HepG2 (cell line): Measurements from ENCODE around the gene TK2. TPM values are rescaled to one million over a fixed set of nuclear protein-coding genes. Genes with fewer than 3 reads are reported as not detected.

Source experiments
- ATAC-seq: fragments of 200-7000 bp; cut with Tn5 transposase; 3 replicates; pipeline ENCODE4 v1.9.1; 2020; ENCODE audit warnings: mild to moderate bottlenecking, moderate library complexity
- BruUV-seq: library from RNA; stranded (reverse); fragments of 400-500 nt; replicated peaks from 2 replicates; lab custom pipeline; 2021; lab: Mats Ljungman, UMichigan
- CTCF ChIA-PET: fragments of 300-600 bp; formaldehyde crosslinking; extraction: SDS; loops from one replicate; lab custom pipeline; 2021; ENCODE audit warnings: low total read pairs, inconsistent platforms, low intra/inter-chr PET ratio; lab: Yijun Ruan, JAX
- POLR2A ChIA-PET: fragments of 350-600 bp; sonication (Branson Sonifier 250); formaldehyde crosslinking; loops from one replicate; lab custom pipeline; 2020; ENCODE audit warnings: antibody characterized with exemption, inconsistent platforms; lab: Yijun Ruan, JAX
- DNase-seq: peaks from one replicate; pipeline ENCODE4 v3.0.0-alpha.2; 2015; ENCODE audit warnings: low spot score
- FAIRE-seq: peaks from 3 replicates; lab custom pipeline; 2011; peaks lifted over from hg19 to GRCh38; lab: Jason Lieb, UNC
- H2AFZ ChIP-seq: one replicate; pipeline ENCODE4 v1.6.1; 2011; ENCODE audit warnings: low read length, inconsistent platforms
- H3K27ac ChIP-seq: fragments of 300-600 bp; 3 replicates; pipeline ENCODE4 v1.8.0; 2011; ENCODE audit warnings: mixed run types, mild to moderate bottlenecking, mixed read lengths, low read length, inconsistent platforms; ENCODE audit not compliant: insufficient read depth; ENCODE audit errors: extremely low read length
- H3K27me3 ChIP-seq, 2 experiments: fragments of 200-600 bp in 1 of 2; 2 replicates in 1 of 2; 3 replicates in 1 of 2; pipeline versions ENCODE4 v1.6.0 to v1.8.0; 2011; ENCODE audit warnings: low read length in 2 of 2, mild to moderate bottlenecking in 2 of 2, moderate library complexity in 2 of 2, inconsistent platforms in 1 of 2; ENCODE audit not compliant: insufficient read depth in 2 of 2, control insufficient read depth in 1 of 2
- H3K36me3 ChIP-seq, 2 experiments: fragments of 200-600 bp in 1 of 2; replicated peaks in 1 of 2; 2 replicates in 1 of 2; 3 replicates in 1 of 2; pipeline versions ENCODE4 v1.5.1 to v1.8.0; 2011; ENCODE audit warnings: low read length in 2 of 2, inconsistent platforms in 1 of 2; ENCODE audit not compliant: insufficient read depth in 2 of 2, control insufficient read depth in 1 of 2
- H3K4me1 ChIP-seq: 2 replicates; pipeline ENCODE4 v1.5.1; 2012; ENCODE audit warnings: low read length, inconsistent platforms; ENCODE audit not compliant: insufficient read depth
- H3K4me2 ChIP-seq: 2 replicates; pipeline ENCODE4 v1.6.0; 2011; ENCODE audit warnings: low read depth, low read length, inconsistent platforms
- H3K4me3 ChIP-seq, 3 experiments: fragments of 200-600 bp in 1 of 3; sonication (generic), shearing (Covaris generic) in 1 of 3; replicated peaks in 1 of 3; 2 replicates each; pipeline ENCODE4 v1.5.1; 2011 to 2016; ENCODE audit warnings: low read length in 3 of 3, inconsistent platforms in 2 of 3, low read depth in 2 of 3, mild to moderate bottlenecking in 2 of 3, control low read depth in 1 of 3, mixed read lengths in 1 of 3; ENCODE audit not compliant: insufficient read depth in 1 of 3
- H3K79me2 ChIP-seq: one replicate; pipeline ENCODE4 v1.6.1; 2011; ENCODE audit warnings: low read length, inconsistent platforms; ENCODE audit not compliant: insufficient read depth
- H3K9ac ChIP-seq: 2 replicates; pipeline ENCODE4 v1.6.0; 2011; ENCODE audit warnings: mild to moderate bottlenecking, low read depth, low read length, inconsistent platforms; ENCODE audit not compliant: insufficient read depth
- H3K9me3 ChIP-seq: 2 replicates; pipeline ENCODE4 v1.5.1; 2012; ENCODE audit warnings: mild to moderate bottlenecking, low read length
- H4K20me1 ChIP-seq: 2 replicates; pipeline ENCODE4 v1.6.0; 2011; ENCODE audit warnings: inconsistent platforms, mild to moderate bottlenecking, low read length, moderate library complexity; ENCODE audit not compliant: insufficient read depth
- ASH2L ChIP-seq: fragments of 300-600, 200-600 bp; sonication (generic); IDR thresholded peaks from 2 replicates; pipeline ENCODE4 v1.7.0; 2017; ENCODE audit warnings: low read depth, mild to moderate bottlenecking, moderate library complexity, mixed read lengths, low read length; ENCODE audit not compliant: insufficient read length
- BHLHE40 ChIP-seq: IDR thresholded peaks from 2 replicates; pipeline ENCODE4 v1.6.1; 2011; ENCODE audit warnings: low read length, improper control_type of control experiment
- FOXM1 ChIP-seq: sonication (generic); formaldehyde crosslinking; IDR thresholded peaks from 2 replicates; pipeline ENCODE4 v1.5.0; 2020; ENCODE audit warnings: missing genetic modification reagents
- KLF15 ChIP-seq: sonication (generic); formaldehyde crosslinking; IDR thresholded peaks from 2 replicates; pipeline ENCODE4 v1.8.1; 2023; ENCODE audit warnings: borderline replicate concordance, mild to moderate bottlenecking, inconsistent platforms, missing genetic modification reagents, mixed read lengths
- MYC ChIP-seq: sonication (generic); formaldehyde crosslinking; IDR thresholded peaks from 2 replicates; pipeline ENCODE4 v1.9.0; 2021; ENCODE audit warnings: missing genetic modification reagents, borderline replicate concordance
- NCOR1 ChIP-seq: fragments of 200-600 bp; sonication (generic); IDR thresholded peaks from 2 replicates; pipeline ENCODE4 v1.7.0; 2017; ENCODE audit warnings: antibody characterized with exemption, low read length, borderline replicate concordance
- POLR2A ChIP-seq, 2 experiments: IDR thresholded peaks; 2 replicates each; pipeline ENCODE4 v1.6.1; 2011; ENCODE audit warnings: low read depth in 2 of 2, low read length in 2 of 2, mild to moderate bottlenecking in 1 of 2, moderate library complexity in 1 of 2; ENCODE audit not compliant: insufficient read depth in 1 of 2
- ZMAT3 ChIP-seq: sonication (generic); formaldehyde crosslinking; conservative IDR thresholded peaks from 2 replicates; pipeline ENCODE4 v1.7.0; 2021; ENCODE audit warnings: missing genetic modification reagents
- ZNF205 ChIP-seq: IDR thresholded peaks from 2 replicates; pipeline ENCODE4 v1.6.1; 2018; ENCODE audit warnings: missing biosample characterization, missing genetic modification reagents
- ZNF280B ChIP-seq: sonication (generic); formaldehyde crosslinking; IDR thresholded peaks from 2 replicates; pipeline ENCODE4 v1.5.0; 2020; ENCODE audit warnings: missing genetic modification reagents, mild to moderate bottlenecking, borderline replicate concordance
- ZNF563 ChIP-seq: sonication (generic); formaldehyde crosslinking; IDR thresholded peaks from 2 replicates; pipeline ENCODE4 v1.8.0; 2022; ENCODE audit warnings: mild to moderate bottlenecking, moderate library complexity, missing genetic modification reagents
- WGBS: methylation state at CpG from one replicate; pipeline ENCODE4 v1.1.6; 2017; ENCODE audit warnings: low lambda C conversion rate; 5-methylcytosine and 5-hydroxymethylcytosine counted together
- in situ Hi-C: cut with HindIII; loops from 2 replicates; pipeline ENCODE4 v1.10.0; 2017; ENCODE audit warnings: low pct_unique_long_range_greater_than_20kb; ENCODE audit not compliant: extremely low pct_ligation_motif_present
- intact Hi-C: fragments of 100-400 bp; cut with micrococcal nuclease; formaldehyde crosslinking; loops from one replicate; pipeline ENCODE4 v1.10.0; 2022; ENCODE audit not compliant: unreplicated experiment
- polyA plus RNA-seq, 8 experiments: library from polyadenylated mRNA; depleted of rRNA in 3 of 8; stranded (reverse) in 7 of 8; unstranded in 1 of 8; fragments of >200 nt; fragmentation: Illumina TruSeq in 4 of 8; extraction: Trizol in 4 of 8; gene quantifications; 2 replicates each; pipeline versions ENCODE4 v1.2.1 to v1.2.3, GENCODE V29; 2011 to 2016; ENCODE audit warnings: low read depth in 4 of 8, missing spikeins in 1 of 8, mixed read lengths in 1 of 8; ENCODE audit not compliant: insufficient read depth in 1 of 8
- total RNA-seq, 5 experiments: library from RNA; depleted of rRNA; stranded (reverse); fragments of >200 nt; fragmentation: Illumina TruSeq; extraction: Trizol; gene quantifications; 2 replicates each; pipeline ENCODE4 v1.2.3, GENCODE V29; 2016; ENCODE audit warnings: low read depth in 1 of 5

The TK2 gene
- total and polyA plus RNA-seq, 2 of the 13 experiments (the other 11 are each of a cell fraction or from before 2014, with no cell fraction given) = 18.7 to 21.0 TPM

- Histone ChIP-seq H3K9me3 (no peaks in the 10 kb centered on the region), H3K27me3 (peaks cover 4 to 24% of the 10 kb centered on the region in 2 experiments), H3K4me3 (no peak overlapping the region), H3K27ac (no peak overlapping the region), H4K20me1 (no peaks in the 10 kb centered on the region), H3K79me2 (no peaks in the 10 kb centered on the region), H3K36me3 (no peaks in the 10 kb centered on the region), H3K4me1 (peaks cover 16% of the 10 kb centered on the region; the same call in 1 of the 2 replicates), H3K4me2 (no peak overlapping the region; the same call in 1 of the 2 replicates), H2AFZ (no peak overlapping the region), H3K9ac (no peak overlapping the region)
- ChIA-PET POLR2A (no interaction called here), CTCF (interaction anchor here (8.6 kb wide), 1 partner anchor 79 kb away, joined by 121 read pairs; no protein-coding TSS in a partner anchor)
- no TSS peak for BruUV-seq
- TF ChIP-seq ASH2L = no peak
- TF ChIP-seq ZNF280B = 0 out of 2 replicates have a peak, but pooled peaks have one; percentile 27
- no peak for TF ChIP-seq ZMAT3 (CRISPR knock-in tag)
- no peak for TF ChIP-seq ZNF205
- no peak for TF ChIP-seq ZNF563 (CRISPR knock-in tag)
- TF ChIP-seq NCOR1 = no peak
- TF ChIP-seq POLR2A (IDR thresholded peaks at IDR 0.05; ENCODE audit: insufficient read depth in 1 of 2, low read depth in 2 of 2, low read length in 2 of 2) = no peak
- 0 out of 2 replicates have a peak, but pooled peaks have one; percentile 8 for TF ChIP-seq MYC (CRISPR knock-in tag)
- TF ChIP-seq KLF15 (CRISPR knock-in tag) = no peak
- TF ChIP-seq FOXM1 (CRISPR knock-in tag) = no peak
- TF ChIP-seq BHLHE40 = no peak
- WGBS = 66% methylated on average over 5 of the region's 6 CpGs
- DNase-seq (no peak), ATAC-seq (no peak), FAIRE-seq (no peak)
- in situ Hi-C loops = no loop called here
- intact Hi-C loops = no loop called here
These were observed 64.5 kb downstream of the TK2 start for GRCh38 chr16:66485376-66485775.
